Measurements from ENCODE around the gene HCN4. TPM values are rescaled to one million over a fixed set of nuclear protein-coding genes. Genes with fewer than 3 reads are reported as not detected.

The HCN4 gene
- total RNA-seq, 1 donor from 2014 or later = 0.94 TPM

- peak; percentile 31 for DNase-seq (ENCODE audit: low read depth)
These were observed 21.9 kb downstream of the HCN4 start for GRCh38 chr15:73346735-73347312.

DNA sequence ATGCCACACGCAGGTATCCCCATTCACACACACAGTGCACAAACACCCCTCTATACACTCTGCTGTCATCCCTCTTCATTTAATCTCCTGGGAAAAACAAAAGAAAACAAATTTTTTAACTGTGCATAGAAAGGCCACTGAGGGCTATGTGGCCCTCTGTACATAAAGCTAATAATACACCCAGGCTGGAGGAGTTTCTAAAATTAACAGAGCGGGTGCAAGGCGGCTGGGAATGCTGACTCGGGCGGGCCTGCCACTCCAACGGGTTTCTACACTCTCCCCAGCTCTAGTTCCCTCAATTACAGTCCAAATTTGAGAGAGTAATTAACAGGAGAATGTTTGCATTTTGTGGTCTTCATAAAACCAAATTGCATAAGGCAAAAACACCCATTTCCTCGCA, 23.1 kb downstream of the HCN4 start:
- DNase-seq (ENCODE audit: low read depth) = no peak

DNA sequence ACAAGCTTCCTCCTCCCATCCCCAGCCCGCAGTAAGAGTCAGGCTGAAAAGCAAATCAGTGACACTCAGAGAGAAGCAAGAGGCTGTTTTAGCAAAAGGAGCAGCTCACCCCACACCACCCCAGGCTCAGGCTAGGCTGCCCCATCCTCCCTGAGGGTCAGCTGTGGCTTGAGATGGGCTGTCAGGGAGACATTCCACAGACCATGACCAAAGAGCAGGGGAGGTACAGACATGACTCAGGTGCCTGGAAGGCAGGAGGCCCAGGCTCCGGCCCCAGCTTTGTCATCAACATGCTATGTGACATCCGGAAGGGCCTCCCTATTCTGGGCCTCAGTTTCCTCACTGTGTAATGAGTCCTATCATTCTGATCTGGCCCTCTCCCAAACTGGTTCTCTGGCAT, 24.7 kb downstream of the HCN4 start:
- no peak for DNase-seq (ENCODE audit: low read depth)

GRCh38 chr15:73341886-73342600, 26.7 kb downstream of the HCN4 start:
- no peak for DNase-seq (ENCODE audit: low read depth)

DNA sequence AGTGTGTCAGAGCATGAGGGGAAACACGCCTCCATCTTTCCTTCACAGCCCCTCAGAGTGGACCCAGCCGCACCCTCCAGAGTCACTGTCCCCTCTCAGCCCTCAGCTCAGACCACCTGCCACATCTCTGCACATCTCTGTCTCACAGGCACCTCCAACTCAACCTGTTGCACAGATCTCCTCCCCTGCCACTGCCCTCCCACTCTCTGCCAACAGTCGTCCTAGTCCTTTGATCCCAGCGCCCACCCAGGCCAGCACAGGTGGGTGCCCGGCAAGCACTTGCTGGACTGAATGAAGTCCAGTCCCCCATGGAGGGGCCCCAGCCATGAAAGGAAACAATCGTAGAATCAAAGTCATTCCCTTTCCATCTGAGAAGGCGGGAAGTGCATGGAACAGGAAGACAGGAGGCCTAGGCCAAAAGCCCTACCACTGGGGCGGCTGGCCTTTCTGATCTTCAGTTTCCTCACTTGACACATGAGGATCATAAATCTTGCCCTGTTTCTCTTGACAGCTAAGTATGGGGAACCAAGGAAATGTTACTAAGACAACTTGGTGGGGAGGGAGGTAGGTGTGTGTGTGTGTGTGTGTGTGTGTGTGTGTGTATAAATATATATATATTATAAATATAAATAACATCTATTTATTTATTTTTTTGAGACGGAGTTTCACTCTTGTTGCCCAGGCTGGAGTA, 28.1 kb downstream of the HCN4 start:
- DNase-seq (ENCODE audit: low read depth) = no peak

DNA sequence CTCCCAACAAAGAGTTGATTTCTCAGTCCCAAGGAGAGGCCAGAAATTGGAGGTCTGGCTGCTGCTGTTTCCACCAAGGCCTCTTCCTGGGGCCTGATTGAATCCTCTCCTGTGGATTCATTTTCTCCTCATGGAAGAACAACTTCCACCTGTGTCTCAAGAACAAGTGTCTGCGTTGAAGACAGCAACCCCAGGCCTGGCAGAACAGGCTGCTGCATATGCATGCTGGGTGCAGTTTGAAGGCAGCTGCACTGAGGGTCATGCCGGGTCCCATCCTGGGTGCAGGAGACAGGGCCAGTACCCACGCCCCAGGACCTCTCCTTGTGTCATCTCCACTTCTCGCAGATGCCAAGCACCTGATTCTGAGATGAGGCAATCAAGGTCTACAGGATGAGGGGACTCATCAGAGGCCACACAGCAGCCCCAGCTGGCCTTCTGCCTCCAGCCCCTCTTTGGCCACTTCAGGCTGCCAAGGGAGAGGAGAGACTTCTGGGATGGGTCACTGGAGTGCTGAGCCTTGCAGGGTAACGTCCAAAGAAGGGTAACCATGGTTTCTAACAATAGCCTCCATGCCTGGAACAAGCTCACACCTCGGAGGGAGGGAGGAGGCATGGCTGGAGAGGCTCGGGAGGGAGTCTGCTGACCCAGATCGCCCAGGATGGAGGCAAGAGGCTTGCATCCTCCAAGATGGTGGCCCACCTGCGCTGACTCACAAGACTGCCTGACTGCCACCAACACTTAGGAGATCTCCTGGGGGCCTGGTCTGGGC, 30.0 kb downstream of the HCN4 start:
- no peak for DNase-seq (ENCODE audit: low read depth)

DNA sequence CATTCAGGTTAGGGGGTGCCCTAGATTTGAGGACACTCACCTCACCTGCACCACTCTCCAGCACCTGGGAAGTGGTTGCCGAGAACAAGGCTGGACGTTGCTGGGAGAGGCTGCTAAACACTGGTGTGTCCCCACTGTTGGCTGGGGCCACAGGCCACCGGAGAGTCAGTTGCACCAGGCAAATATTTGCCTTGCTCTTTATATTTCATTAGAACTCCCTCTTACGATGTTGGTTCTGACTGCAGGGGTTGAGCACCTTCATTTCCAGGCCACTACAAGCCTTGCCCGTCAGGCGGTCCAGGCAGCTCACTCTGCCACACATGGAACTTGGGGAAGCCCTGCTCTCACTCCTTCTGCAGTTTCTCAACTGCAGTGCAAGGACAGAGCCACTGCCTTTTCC, 30.7 kb downstream of the HCN4 start:
- DNase-seq (ENCODE audit: low read depth) = no peak

DNA sequence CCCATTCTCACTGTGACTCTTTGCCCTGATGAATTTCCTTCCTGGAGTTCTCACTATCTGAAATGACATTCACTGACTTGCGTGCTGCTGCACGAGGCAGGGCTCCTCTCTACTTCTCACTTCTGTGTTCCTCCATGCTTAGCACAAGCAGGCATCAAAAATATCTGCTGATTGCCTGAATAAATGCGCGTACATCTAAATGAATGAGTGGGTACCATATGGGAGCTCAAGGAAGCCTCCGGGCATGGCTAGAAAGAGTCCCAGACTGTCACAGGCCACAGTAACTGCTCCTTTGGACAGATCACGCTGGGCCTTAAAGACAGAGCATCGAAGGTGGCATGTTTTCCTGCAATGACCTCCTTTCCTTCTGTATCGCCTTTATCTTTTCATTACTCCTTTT, 31.6 kb downstream of the HCN4 start:
- no peak for DNase-seq (ENCODE audit: low read depth)

DNA sequence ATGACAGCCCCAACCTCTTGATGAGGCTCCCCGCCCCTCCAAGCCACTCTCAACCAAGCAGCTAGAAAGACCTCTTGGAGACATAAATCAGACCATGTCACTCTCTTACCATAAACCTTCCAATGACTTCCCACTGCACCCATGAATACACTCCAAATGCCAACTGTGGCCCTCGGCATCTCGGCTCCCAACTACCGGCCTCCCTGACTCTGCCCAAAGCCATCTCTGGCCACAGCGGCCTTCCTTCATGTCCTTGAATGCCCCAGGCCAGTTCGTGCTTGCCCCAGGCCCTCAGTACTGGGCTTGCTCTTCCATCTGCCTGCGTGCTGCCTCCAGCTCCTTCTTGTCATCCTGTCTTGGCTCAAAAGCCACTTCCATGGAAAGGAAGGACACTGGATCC, 32.0 kb downstream of the HCN4 start:
- no peak for DNase-seq (ENCODE audit: low read depth)

DNA sequence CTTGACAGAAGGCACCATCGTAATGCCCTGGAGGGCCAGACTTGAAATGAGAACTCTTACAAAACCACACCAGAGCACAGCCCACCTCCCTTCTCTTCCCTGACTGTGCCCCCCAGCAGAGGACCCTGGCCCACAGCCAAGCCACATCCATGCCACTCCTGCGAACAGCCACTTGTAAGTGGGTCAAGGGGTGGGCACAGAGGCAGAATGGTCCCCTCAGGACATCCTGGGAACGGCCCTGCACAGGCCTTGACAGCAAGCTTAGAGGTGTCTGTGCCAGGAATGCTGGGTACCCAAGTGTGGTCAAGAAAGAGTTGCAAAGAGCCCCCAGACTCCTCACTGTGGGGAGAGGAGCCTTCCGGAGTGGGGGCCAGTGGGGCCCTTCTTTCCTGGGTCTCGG, 33.3 kb downstream of the HCN4 start:
- no peak for DNase-seq (ENCODE audit: low read depth)

- no peak for DNase-seq (ENCODE audit: low read depth)
These were observed 33.7 kb downstream of the HCN4 start for GRCh38 chr15:73335026-73335425.

- no peak for DNase-seq (ENCODE audit: low read depth)
These were observed 34.7 kb downstream of the HCN4 start for GRCh38 chr15:73334086-73334485.

GRCh38 chr15:73333001-73333400, 35.8 kb downstream of the HCN4 start:
- no peak for DNase-seq (ENCODE audit: low read depth)

GRCh38 chr15:73331991-73332925, 36.5 kb downstream of the HCN4 start:
- no peak for DNase-seq (ENCODE audit: low read depth)

DNA sequence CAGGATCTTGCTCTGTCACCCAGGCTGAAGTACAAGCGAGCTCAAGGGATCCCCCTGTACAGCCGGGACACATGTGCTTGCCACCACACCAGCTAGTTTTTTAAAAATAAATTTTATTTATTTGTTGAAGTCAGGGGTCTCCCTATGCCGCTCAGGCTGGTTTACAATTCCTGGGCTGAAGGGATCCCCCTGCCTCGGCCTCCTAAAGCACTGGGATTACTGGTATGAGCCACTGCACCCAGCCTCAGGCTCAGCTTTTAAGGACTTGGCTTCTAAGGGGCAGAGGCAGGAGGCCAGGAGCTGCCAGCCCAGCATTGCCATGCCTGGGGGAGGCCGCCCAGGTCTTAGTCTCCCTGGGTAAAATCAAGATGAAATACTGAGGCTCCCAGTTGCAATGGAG, 37.3 kb downstream of the HCN4 start:
- DNase-seq (ENCODE audit: low read depth) = no peak

GRCh38 chr15:73330206-73331051, 38.3 kb downstream of the HCN4 start:
- DNase-seq (ENCODE audit: low read depth) = no peak

GRCh38 chr15:73329501-73330200, 39.1 kb downstream of the HCN4 start:
- DNase-seq (ENCODE audit: low read depth) = no peak

DNA sequence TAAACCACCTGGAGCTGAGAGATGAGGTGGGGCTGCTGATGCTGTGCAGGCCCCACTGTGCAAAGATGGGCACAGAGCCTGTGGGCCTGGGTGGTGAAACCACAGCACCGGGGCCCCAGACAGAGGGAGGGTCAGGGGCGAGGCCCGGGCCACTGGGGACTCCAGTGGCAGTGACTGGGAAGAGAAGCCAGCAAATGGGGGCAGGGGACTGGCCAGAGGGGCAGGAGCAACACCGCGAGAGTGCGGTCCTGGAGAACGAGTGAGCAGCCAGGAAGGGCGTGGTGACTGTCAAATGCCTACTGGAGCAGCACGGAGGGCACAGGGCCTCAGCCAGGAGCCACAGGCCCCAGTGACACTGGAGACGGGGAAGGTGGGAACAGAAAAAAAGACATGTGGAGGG, 39.8 kb downstream of the HCN4 start:
- DNase-seq (ENCODE audit: low read depth) = no peak

- no peak for DNase-seq (ENCODE audit: low read depth)
These were observed 40.5 kb downstream of the HCN4 start for GRCh38 chr15:73328149-73328820.

Data from renal cortical epithelial cell (primary cell).